ENCODE results near the gene RCAN2.

RCAN2 gene

DNA sequence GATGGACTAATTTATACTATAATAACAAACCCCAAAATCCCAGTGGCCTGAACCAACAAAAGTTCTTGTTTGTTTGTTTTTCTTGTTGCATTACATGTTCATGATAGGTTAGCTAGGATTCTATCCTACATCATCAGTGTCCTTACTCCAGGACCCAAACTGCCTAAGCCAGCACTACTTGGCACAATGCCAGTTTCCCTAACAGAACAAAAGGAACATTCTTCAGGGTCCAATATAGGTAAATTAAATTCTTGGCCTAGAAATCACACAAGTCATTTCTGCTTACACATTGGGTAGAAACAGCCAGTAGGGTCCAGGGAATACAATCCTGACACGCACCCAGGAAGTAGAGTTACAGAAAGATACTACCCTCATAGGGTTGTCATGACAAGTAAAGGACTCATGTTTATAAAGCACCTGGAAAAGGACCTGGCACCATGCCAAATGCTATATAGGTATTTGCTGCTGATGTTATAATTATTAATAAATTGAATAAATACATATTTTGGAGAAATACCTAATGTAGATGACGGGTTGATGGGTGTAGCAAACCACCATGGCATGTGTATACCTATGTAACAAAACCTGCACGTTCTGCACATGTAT, 38.8 kb downstream of the RCAN2 start:
- H3K4me3 ChIP-seq (ENCODE audit: control insufficient read depth, low read depth, low read length): no peak overlapping the region
- no peak for DNase-seq (ENCODE audit: low read depth)
- TF ChIP-seq, protein P1, sequence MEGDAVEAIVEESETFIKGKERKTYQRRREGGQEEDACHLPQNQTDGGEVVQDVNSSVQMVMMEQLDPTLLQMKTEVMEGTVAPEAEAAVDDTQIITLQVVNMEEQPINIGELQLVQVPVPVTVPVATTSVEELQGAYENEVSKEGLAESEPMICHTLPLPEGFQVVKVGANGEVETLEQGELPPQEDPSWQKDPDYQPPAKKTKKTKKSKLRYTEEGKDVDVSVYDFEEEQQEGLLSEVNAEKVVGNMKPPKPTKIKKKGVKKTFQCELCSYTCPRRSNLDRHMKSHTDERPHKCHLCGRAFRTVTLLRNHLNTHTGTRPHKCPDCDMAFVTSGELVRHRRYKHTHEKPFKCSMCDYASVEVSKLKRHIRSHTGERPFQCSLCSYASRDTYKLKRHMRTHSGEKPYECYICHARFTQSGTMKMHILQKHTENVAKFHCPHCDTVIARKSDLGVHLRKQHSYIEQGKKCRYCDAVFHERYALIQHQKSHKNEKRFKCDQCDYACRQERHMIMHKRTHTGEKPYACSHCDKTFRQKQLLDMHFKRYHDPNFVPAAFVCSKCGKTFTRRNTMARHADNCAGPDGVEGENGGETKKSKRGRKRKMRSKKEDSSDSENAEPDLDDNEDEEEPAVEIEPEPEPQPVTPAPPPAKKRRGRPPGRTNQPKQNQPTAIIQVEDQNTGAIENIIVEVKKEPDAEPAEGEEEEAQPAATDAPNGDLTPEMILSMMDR (IDR thresholded peaks at IDR 0.05; ENCODE audit: control insufficient read depth, insufficient read depth, low read depth, low read length, missing control alignments): no peak

GRCh38 chr6:46451343-46451742, 39.9 kb downstream of the RCAN2 start:
- DNase-seq (ENCODE audit: low read depth): peak; percentile 11
- TF ChIP-seq, protein P1 (IDR thresholded peaks at IDR 0.05; ENCODE audit: control insufficient read depth, insufficient read depth, low read depth, low read length, missing control alignments): no peak
- H3K4me3 ChIP-seq (ENCODE audit: control insufficient read depth, low read depth, low read length): no peak overlapping the region

GRCh38 chr6:46444772-46445454, 46.3 kb downstream of the RCAN2 start:
- no peak overlapping the region for H3K4me3 ChIP-seq (ENCODE audit: control insufficient read depth, low read depth, low read length)
- DNase-seq (ENCODE audit: low read depth): no peak
- TF ChIP-seq, protein P1 (IDR thresholded peaks at IDR 0.05; ENCODE audit: control insufficient read depth, insufficient read depth, low read depth, low read length, missing control alignments): no peak

DNA sequence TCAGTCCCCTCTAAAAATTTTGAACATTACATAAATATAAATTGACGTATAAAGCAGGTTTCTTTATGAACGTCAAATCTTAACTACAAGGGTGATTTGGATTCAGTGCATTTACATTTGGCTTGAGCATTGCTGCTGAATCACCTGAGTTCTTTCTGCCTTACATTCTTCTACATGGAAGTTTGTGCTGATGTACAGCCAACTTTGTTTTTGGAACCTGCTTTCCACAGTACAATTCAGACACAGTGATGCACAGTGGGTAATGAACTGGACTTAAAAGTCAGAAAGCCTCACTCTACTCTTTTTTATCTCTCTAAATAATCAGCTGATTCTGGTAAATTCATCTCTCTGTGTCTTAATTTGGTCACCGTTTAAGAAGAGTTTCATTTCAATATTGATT, 47.6 kb downstream of the RCAN2 start:
- DNase-seq (ENCODE audit: low read depth): no peak
- no peak overlapping the region for H3K4me3 ChIP-seq (ENCODE audit: control insufficient read depth, low read depth, low read length)
- TF ChIP-seq, protein P1 (IDR thresholded peaks at IDR 0.05; ENCODE audit: control insufficient read depth, insufficient read depth, low read depth, low read length, missing control alignments): no peak

- H3K4me3 ChIP-seq (ENCODE audit: control insufficient read depth, low read depth, low read length): no peak overlapping the region
- TF ChIP-seq, protein P1 (IDR thresholded peaks at IDR 0.05; ENCODE audit: control insufficient read depth, insufficient read depth, low read depth, low read length, missing control alignments): no peak
- no peak for DNase-seq (ENCODE audit: low read depth)
Measured at GRCh38 chr6:46440641-46441040, 50.6 kb downstream of the RCAN2 start.

- no peak overlapping the region for H3K4me3 ChIP-seq (ENCODE audit: control insufficient read depth, low read depth, low read length)
Measured at GRCh38 chr6:46440141-46440540, 51.1 kb downstream of the RCAN2 start.

More at GRCh38 chr6:46440141-46440540, 51.1 kb downstream of the RCAN2 start:
- TF ChIP-seq, protein P1 (IDR thresholded peaks at IDR 0.05; ENCODE audit: control insufficient read depth, insufficient read depth, low read depth, low read length, missing control alignments): no peak
- DNase-seq (ENCODE audit: low read depth): peak; percentile 25
